Measurements from ENCODE around the gene FGFR3. TPM values are rescaled to one million over a fixed set of nuclear protein-coding genes. Genes with fewer than 3 reads are reported as not detected.

FGFR3 gene
- total and polyA plus RNA-seq, 2 of the 4 experiments (the other 2 are of a cell fraction): 0.18 to 0.67 TPM

GRCh38 chr4:1821679-1822567, 28.8 kb downstream of the FGFR3 start:
- Histone ChIP-seq H3K4ac (ENCODE audit: low read depth, low read length) (no peak overlapping the region), H2BK5ac (ENCODE audit: low read depth, low read length, poor library complexity, severe bottlenecking) (no peak overlapping the region), H3K4me1 (ENCODE audit: control insufficient read depth, insufficient read depth, low read length) (no peaks in the 10 kb centered on the region; the same call in 1 of the 2 replicates), H4K5ac (ENCODE audit: low read depth, low read length) (no peak overlapping the region), H3K9ac (ENCODE audit: low read depth, low read length) (no peak overlapping the region), H3K79me1 (ENCODE audit: low read depth in 1 of 2, low read length in 2 of 2) (0 out of 4 replicates have a peak, but pooled peaks cover 0 to 3% of the 10 kb centered on the region in 2 experiments), H3K18ac (ENCODE audit: low read depth, low read length) (no peak overlapping the region), H3K9me3 (ENCODE audit: control insufficient read depth, insufficient read depth, low read length) (no peaks in the 10 kb centered on the region), H3K4me3 (ENCODE audit: insufficient read depth, low read depth, low read length) (no peak overlapping the region), H3K4me2 (ENCODE audit: low read depth, low read length) (no peak overlapping the region), H4K91ac (ENCODE audit: insufficient read depth, low read depth, low read length) (no peak overlapping the region), H4K8ac (ENCODE audit: low read depth in 2 of 2, low read length in 2 of 2) (no peak overlapping the region), H3K27ac (ENCODE audit: insufficient read depth, low read length) (no peak overlapping the region), H2AFZ (replicated peaks; ENCODE audit: low read length, poor library complexity) (no peak overlapping the region), H2AK9ac (replicated peaks; ENCODE audit: low read depth, low read length, poor library complexity) (no peak overlapping the region), H2BK15ac (ENCODE audit: low read depth, low read length) (no peak overlapping the region), H2BK120ac (ENCODE audit: low read depth, low read length) (no peak overlapping the region), H3K9me1 (ENCODE audit: insufficient read depth, low read length) (no peaks in the 10 kb centered on the region), H2AK5ac (ENCODE audit: low read depth, low read length) (no peak overlapping the region), H4K20me1 (ENCODE audit: insufficient read depth, low read length) (no peaks in the 10 kb centered on the region), H3K14ac (replicated peaks; ENCODE audit: low read depth, low read length) (no peak overlapping the region), H3K27me3 (ENCODE audit: control insufficient read depth, insufficient read depth, low read length) (no peaks in the 10 kb centered on the region), H2BK20ac (ENCODE audit: low read depth, low read length) (no peak overlapping the region), H3K36me3 (ENCODE audit: control insufficient read depth, insufficient read depth, low read length) (peaks cover 61% of the 10 kb centered on the region), H3K23ac (ENCODE audit: low read depth, low read length) (no peak overlapping the region), H3K56ac (ENCODE audit: extremely low read depth, insufficient read depth, low read length) (no peak overlapping the region)
- ATAC-seq (ENCODE audit: low read depth) (no peak), DNase-seq (no peak)
- dilution Hi-C loops (cut with HindIII; ENCODE audit: low sequenced_read_pairs, unreplicated experiment) (no loop called here), intact Hi-C loops (cut with micrococcal nuclease) (no loop called here), in situ Hi-C loops (cut with MboI; ENCODE audit: low sequenced_read_pairs) (no loop called here)
- ChIA-PET CTCF (no interaction called here), POLR2A (ENCODE audit: unreplicated experiment) (no interaction called here)
- no TSS peak for BruUV-seq (replicated peaks)
- WGBS, 2 experiments (ENCODE audit: extremely low coverage in 2 of 2, insufficient read length in 1 of 2): 94% methylated on average over 14 of the region's 18 CpGs; no CpG with 5 or more reads in 1 of the 2 experiments
- TF ChIP-seq RFX5 (IDR thresholded peaks at IDR 0.05; ENCODE audit: low read depth, low read length): no peak
- no peak for TF ChIP-seq FOS (IDR thresholded peaks at IDR 0.05; ENCODE audit: low read depth, low read length)
- TF ChIP-seq RAD21 (IDR thresholded peaks at IDR 0.05; ENCODE audit: low read length): no peak
- no peak for TF ChIP-seq ELK1 (IDR thresholded peaks at IDR 0.05; ENCODE audit: borderline replicate concordance, low read depth, low read length)
- TF ChIP-seq CEBPB (IDR thresholded peaks at IDR 0.05; ENCODE audit: low read depth, low read length): no peak
- no peak for TF ChIP-seq MAFK (IDR thresholded peaks at IDR 0.05; ENCODE audit: low read depth, low read length)
- no peak for TF ChIP-seq CHD1 (IDR thresholded peaks at IDR 0.05; ENCODE audit: low read depth, low read length)
- TF ChIP-seq NFE2L2 (IDR thresholded peaks at IDR 0.05; ENCODE audit: low read depth, low read length): no peak
- TF ChIP-seq, protein P1, sequence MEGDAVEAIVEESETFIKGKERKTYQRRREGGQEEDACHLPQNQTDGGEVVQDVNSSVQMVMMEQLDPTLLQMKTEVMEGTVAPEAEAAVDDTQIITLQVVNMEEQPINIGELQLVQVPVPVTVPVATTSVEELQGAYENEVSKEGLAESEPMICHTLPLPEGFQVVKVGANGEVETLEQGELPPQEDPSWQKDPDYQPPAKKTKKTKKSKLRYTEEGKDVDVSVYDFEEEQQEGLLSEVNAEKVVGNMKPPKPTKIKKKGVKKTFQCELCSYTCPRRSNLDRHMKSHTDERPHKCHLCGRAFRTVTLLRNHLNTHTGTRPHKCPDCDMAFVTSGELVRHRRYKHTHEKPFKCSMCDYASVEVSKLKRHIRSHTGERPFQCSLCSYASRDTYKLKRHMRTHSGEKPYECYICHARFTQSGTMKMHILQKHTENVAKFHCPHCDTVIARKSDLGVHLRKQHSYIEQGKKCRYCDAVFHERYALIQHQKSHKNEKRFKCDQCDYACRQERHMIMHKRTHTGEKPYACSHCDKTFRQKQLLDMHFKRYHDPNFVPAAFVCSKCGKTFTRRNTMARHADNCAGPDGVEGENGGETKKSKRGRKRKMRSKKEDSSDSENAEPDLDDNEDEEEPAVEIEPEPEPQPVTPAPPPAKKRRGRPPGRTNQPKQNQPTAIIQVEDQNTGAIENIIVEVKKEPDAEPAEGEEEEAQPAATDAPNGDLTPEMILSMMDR (conservative IDR thresholded peaks at IDR 0.05; ENCODE audit: low read depth, low read length): no peak
- TF ChIP-seq, protein P2, sequence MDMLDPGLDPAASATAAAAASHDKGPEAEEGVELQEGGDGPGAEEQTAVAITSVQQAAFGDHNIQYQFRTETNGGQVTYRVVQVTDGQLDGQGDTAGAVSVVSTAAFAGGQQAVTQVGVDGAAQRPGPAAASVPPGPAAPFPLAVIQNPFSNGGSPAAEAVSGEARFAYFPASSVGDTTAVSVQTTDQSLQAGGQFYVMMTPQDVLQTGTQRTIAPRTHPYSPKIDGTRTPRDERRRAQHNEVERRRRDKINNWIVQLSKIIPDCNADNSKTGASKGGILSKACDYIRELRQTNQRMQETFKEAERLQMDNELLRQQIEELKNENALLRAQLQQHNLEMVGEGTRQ (IDR thresholded peaks at IDR 0.05; ENCODE audit: low read depth, low read length): no peak
- no peak for TF ChIP-seq MAZ (IDR thresholded peaks at IDR 0.05; ENCODE audit: borderline replicate concordance, low read depth, low read length)
- no peak for TF ChIP-seq MXI1 (IDR thresholded peaks at IDR 0.05; ENCODE audit: borderline replicate concordance, low read depth, low read length)
